GM12875 (cell line): ENCODE results near the gene D2HGDH.
"Not testable (repeated sequence)": the region's sequence is repeated elsewhere in the genome, so short reads cannot be mapped to it uniquely, and the experiment has no call there.

Experiments used
- H3K4me3 ChIP-seq: one replicate; pipeline ENCODE4 v1.5.1; 2011; ENCODE audit warnings: low read depth, low read length, control low read depth
- CTCF ChIP-seq: IDR thresholded peaks from 2 replicates; pipeline ENCODE4 v1.5.1; 2011; ENCODE audit warnings: low read depth, mild to moderate bottlenecking, control low read depth, inconsistent platforms, low read length, moderate library complexity, borderline replicate concordance; ENCODE audit not compliant: insufficient read depth

The D2HGDH gene

GRCh38 chr2:241780939-241781569 is 46.6 kb downstream of the D2HGDH start:
- TF ChIP-seq CTCF = no peak

GRCh38 chr2:241782053-241782452 is 47.6 kb downstream of the D2HGDH start:
- not testable (repeated sequence) for H3K4me3 ChIP-seq

More at GRCh38 chr2:241780939-241781569, 46.6 kb downstream of the D2HGDH start:
- no peak overlapping the region for H3K4me3 ChIP-seq

GRCh38 chr2:241788135-241788534 is 53.7 kb downstream of the D2HGDH start:
- H3K4me3 ChIP-seq = no peak overlapping the region
- no peak for TF ChIP-seq CTCF

- no peak for TF ChIP-seq CTCF
- H3K4me3 ChIP-seq = no peak overlapping the region
Observed at GRCh38 chr2:241788572-241788971, 54.1 kb downstream of the D2HGDH start.

GRCh38 chr2:241791385-241791784 is 57.0 kb downstream of the D2HGDH start:
- H3K4me3 ChIP-seq = not testable (repeated sequence)

GRCh38 chr2:241793385-241793784 is 59.0 kb downstream of the D2HGDH start:
- no peak for TF ChIP-seq CTCF
- H3K4me3 ChIP-seq = no peak overlapping the region

- no peak overlapping the region for H3K4me3 ChIP-seq
- TF ChIP-seq CTCF = no peak
Observed at GRCh38 chr2:241794250-241794823, 59.9 kb downstream of the D2HGDH start.

- no peak overlapping the region for H3K4me3 ChIP-seq
- no peak for TF ChIP-seq CTCF
Observed at GRCh38 chr2:241795021-241795999, 60.9 kb downstream of the D2HGDH start.
